Measurements from ENCODE around the gene PTP4A2. TPM values are rescaled to one million over a fixed set of nuclear protein-coding genes. Genes with fewer than 3 reads are reported as not detected.

Gene PTP4A2
- total RNA-seq, 1 experiment from 2014 or later: 169 TPM

DNA sequence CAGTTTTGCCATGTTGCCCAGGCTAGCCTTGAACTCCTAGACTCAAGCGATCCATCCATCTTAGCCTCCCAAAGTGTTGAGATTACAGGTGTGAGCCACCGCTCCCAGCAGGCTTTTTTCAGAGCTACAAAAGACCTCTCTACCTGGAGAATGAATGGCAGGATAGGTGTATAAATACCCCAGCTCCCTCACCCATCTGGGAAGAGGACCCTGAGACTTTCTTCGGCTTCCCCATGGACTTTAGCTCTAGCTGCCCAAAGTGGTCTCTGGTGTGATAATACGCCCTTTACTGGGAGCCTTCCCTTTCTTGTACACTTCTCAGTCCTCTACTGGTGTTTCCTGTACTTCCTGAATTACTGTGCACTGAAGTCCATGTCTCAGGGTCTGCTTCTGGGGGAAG lies 60.6 kb downstream of the PTP4A2 start:
- Mint-ChIP-seq H3K27ac (ENCODE audit: unreplicated experiment) (no peak overlapping the region), H3K27me3 (ENCODE audit: insufficient read depth, unreplicated experiment) (no peaks in the 10 kb centered on the region), H3K9me3 (ENCODE audit: unreplicated experiment) (no peaks in the 10 kb centered on the region), H3K4me3 (ENCODE audit: unreplicated experiment) (no peak overlapping the region), H3K4me1 (ENCODE audit: low read depth, unreplicated experiment) (peaks cover 23% of the 10 kb centered on the region), H3K36me3 (ENCODE audit: insufficient read depth, unreplicated experiment) (no peaks in the 10 kb centered on the region)
- ChIA-PET CTCF (no interaction called here), POLR2A (no interaction called here)
- H3K9me3 ChIP-seq: no peaks in the 10 kb centered on the region
- no peak for DNase-seq
- no TSS peak for BruUV-seq (replicated peaks)
- intact Hi-C loops (cut with micrococcal nuclease; ENCODE audit: unreplicated experiment): no loop called here
- no peaks in the 10 kb centered on the region for H3K27me3 ChIP-seq (replicated peaks; ENCODE audit: control insufficient read depth, insufficient read depth, low read length)
- peaks cover 19% of the 10 kb centered on the region for H3K4me1 ChIP-seq
- no peak overlapping the region for H3K4me3 ChIP-seq (ENCODE audit: low read depth, low read length)
- TF ChIP-seq, protein P1, sequence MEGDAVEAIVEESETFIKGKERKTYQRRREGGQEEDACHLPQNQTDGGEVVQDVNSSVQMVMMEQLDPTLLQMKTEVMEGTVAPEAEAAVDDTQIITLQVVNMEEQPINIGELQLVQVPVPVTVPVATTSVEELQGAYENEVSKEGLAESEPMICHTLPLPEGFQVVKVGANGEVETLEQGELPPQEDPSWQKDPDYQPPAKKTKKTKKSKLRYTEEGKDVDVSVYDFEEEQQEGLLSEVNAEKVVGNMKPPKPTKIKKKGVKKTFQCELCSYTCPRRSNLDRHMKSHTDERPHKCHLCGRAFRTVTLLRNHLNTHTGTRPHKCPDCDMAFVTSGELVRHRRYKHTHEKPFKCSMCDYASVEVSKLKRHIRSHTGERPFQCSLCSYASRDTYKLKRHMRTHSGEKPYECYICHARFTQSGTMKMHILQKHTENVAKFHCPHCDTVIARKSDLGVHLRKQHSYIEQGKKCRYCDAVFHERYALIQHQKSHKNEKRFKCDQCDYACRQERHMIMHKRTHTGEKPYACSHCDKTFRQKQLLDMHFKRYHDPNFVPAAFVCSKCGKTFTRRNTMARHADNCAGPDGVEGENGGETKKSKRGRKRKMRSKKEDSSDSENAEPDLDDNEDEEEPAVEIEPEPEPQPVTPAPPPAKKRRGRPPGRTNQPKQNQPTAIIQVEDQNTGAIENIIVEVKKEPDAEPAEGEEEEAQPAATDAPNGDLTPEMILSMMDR (IDR thresholded peaks at IDR 0.05; ENCODE audit: insufficient read depth in 1 of 2, low read depth in 1 of 2, low read length in 1 of 2, severe bottlenecking in 1 of 2, unreplicated experiment in 1 of 2): no peak
- H3K36me3 ChIP-seq (ENCODE audit: control insufficient read depth, insufficient read depth, low read length): no peaks in the 10 kb centered on the region

DNA sequence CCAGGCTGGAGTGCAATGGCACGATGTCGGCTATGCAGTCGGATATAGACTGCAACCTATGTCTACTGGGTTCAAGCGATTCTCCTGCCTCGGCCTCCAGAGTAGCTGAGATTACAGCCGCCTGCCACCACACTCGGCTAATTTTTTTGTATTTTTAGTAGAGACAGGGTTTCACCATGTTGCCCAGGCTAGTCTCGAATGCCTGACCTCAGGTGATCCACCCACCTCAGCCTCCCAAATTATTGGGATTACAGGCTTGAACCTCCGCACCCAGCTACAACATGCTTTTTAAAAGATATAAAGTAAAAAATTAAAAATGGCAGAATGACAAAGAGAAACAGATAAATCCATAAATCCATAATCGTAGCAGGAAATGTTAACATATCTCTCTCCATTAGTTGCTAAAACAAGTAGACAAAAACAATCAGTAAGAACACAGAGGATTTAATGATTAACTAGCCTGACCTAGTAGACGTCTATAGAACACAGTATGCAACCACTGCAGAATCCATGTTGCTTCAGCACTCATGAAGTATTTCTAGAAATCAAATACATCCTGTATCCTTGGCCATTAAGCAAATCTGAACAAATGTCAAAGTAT lies 62.4 kb downstream of the PTP4A2 start:
- DNase-seq: no peak
- peaks cover 14% of the 10 kb centered on the region for H3K4me1 Mint-ChIP-seq (ENCODE audit: low read depth, unreplicated experiment)
- no peaks in the 10 kb centered on the region for H3K27me3 Mint-ChIP-seq (ENCODE audit: insufficient read depth, unreplicated experiment)
- ChIA-PET POLR2A (no interaction called here), CTCF (no interaction called here)
- no peaks in the 10 kb centered on the region for H3K9me3 ChIP-seq
- H3K36me3 Mint-ChIP-seq (ENCODE audit: insufficient read depth, unreplicated experiment): no peaks in the 10 kb centered on the region
- H3K27me3 ChIP-seq (replicated peaks; ENCODE audit: control insufficient read depth, insufficient read depth, low read length): no peaks in the 10 kb centered on the region
- H3K9me3 Mint-ChIP-seq (ENCODE audit: unreplicated experiment): no peaks in the 10 kb centered on the region
- no peak overlapping the region for H3K4me3 ChIP-seq (ENCODE audit: low read depth, low read length)
- intact Hi-C loops (cut with micrococcal nuclease; ENCODE audit: unreplicated experiment): no loop called here
- no peaks in the 10 kb centered on the region for H3K36me3 ChIP-seq (ENCODE audit: control insufficient read depth, insufficient read depth, low read length)
- H3K4me1 ChIP-seq: peaks cover 8% of the 10 kb centered on the region
- no TSS peak for BruUV-seq (replicated peaks)
- no peak overlapping the region for H3K4me3 Mint-ChIP-seq (ENCODE audit: unreplicated experiment)
- TF ChIP-seq, protein P1 (IDR thresholded peaks at IDR 0.05; ENCODE audit: insufficient read depth in 1 of 2, low read depth in 1 of 2, low read length in 1 of 2, severe bottlenecking in 1 of 2, unreplicated experiment in 1 of 2): no peak
- no peak overlapping the region for H3K27ac Mint-ChIP-seq (ENCODE audit: unreplicated experiment)

DNA sequence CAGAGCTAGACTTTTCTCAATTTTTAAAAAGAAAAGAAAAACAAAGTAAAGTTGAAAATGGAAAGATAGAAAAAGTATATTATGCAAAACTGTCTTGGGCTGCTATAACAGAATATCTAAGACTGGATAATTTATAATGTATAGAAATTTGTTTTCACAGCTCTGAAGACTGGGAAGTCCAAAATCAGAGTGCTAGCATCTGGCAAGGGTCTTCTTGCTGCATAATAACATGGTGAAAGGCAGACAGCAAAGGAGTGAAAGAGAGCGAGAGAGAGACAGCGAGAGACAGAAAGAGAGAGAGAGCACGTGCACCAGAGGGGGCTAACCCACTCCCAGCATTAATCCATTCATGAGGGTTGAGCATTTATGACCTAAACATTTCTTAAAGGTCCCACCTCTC lies 63.2 kb downstream of the PTP4A2 start:
- ChIA-PET POLR2A (no interaction called here), CTCF (no interaction called here)
- no peaks in the 10 kb centered on the region for H3K36me3 Mint-ChIP-seq (ENCODE audit: insufficient read depth, unreplicated experiment)
- H3K4me3 Mint-ChIP-seq (ENCODE audit: unreplicated experiment): no peak overlapping the region
- Histone ChIP-seq H3K9me3 (no peaks in the 10 kb centered on the region), H3K4me1 (peaks cover 8% of the 10 kb centered on the region), H3K4me3 (ENCODE audit: low read depth, low read length) (no peak overlapping the region), H3K27me3 (replicated peaks; ENCODE audit: control insufficient read depth, insufficient read depth, low read length) (no peaks in the 10 kb centered on the region), H3K36me3 (ENCODE audit: control insufficient read depth, insufficient read depth, low read length) (no peaks in the 10 kb centered on the region)
- TF ChIP-seq, protein P1 (IDR thresholded peaks at IDR 0.05; ENCODE audit: insufficient read depth in 1 of 2, low read depth in 1 of 2, low read length in 1 of 2, severe bottlenecking in 1 of 2, unreplicated experiment in 1 of 2): no peak
- intact Hi-C loops (cut with micrococcal nuclease; ENCODE audit: unreplicated experiment): no loop called here
- no TSS peak for BruUV-seq (replicated peaks)
- peaks cover 7% of the 10 kb centered on the region for H3K4me1 Mint-ChIP-seq (ENCODE audit: low read depth, unreplicated experiment)
- H3K9me3 Mint-ChIP-seq (ENCODE audit: unreplicated experiment): no peaks in the 10 kb centered on the region
- no peak overlapping the region for H3K27ac Mint-ChIP-seq (ENCODE audit: unreplicated experiment)
- H3K27me3 Mint-ChIP-seq (ENCODE audit: insufficient read depth, unreplicated experiment): no peaks in the 10 kb centered on the region
- DNase-seq: no peak

Data from Caco-2 (cell line).